Measurements from ENCODE around the gene SPOP.
A peak's percentile ranks its signal among the peaks of the same experiment; 100 is the strongest.

Gene SPOP

DNA sequence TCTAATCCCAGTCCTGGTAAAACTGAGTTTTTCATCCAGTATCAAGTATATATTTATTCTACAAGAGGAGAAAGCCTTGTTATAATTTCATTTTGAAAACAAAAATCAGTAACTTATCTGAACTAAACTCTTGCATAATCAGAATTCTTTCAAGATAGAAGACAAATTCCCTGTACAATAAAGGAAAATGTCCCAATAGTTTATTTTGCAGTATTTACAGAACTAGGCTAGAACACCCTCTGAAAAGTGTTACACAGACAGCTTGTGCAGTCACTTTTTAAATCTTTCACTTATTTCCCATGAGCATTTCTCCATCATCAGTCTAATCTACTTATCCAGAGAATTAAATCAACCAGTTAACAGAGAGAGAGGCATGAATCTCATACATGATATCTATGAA is 48.5 kb downstream of the SPOP start:
- TF ChIP-seq SIN3A (IDR thresholded peaks at IDR 0.05; ENCODE audit: borderline replicate concordance, insufficient read depth, low read length) = no peak
- TF ChIP-seq, protein P1, sequence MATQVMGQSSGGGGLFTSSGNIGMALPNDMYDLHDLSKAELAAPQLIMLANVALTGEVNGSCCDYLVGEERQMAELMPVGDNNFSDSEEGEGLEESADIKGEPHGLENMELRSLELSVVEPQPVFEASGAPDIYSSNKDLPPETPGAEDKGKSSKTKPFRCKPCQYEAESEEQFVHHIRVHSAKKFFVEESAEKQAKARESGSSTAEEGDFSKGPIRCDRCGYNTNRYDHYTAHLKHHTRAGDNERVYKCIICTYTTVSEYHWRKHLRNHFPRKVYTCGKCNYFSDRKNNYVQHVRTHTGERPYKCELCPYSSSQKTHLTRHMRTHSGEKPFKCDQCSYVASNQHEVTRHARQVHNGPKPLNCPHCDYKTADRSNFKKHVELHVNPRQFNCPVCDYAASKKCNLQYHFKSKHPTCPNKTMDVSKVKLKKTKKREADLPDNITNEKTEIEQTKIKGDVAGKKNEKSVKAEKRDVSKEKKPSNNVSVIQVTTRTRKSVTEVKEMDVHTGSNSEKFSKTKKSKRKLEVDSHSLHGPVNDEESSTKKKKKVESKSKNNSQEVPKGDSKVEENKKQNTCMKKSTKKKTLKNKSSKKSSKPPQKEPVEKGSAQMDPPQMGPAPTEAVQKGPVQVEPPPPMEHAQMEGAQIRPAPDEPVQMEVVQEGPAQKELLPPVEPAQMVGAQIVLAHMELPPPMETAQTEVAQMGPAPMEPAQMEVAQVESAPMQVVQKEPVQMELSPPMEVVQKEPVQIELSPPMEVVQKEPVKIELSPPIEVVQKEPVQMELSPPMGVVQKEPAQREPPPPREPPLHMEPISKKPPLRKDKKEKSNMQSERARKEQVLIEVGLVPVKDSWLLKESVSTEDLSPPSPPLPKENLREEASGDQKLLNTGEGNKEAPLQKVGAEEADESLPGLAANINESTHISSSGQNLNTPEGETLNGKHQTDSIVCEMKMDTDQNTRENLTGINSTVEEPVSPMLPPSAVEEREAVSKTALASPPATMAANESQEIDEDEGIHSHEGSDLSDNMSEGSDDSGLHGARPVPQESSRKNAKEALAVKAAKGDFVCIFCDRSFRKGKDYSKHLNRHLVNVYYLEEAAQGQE (IDR thresholded peaks at IDR 0.05; ENCODE audit: insufficient read depth in 1 of 2, low read depth in 2 of 2, low read length in 2 of 2) = no peak
- TF ChIP-seq POLR2AphosphoS5 (IDR thresholded peaks at IDR 0.05; ENCODE audit: low read depth, low read length) = no peak
- TF ChIP-seq FOXP2 (optimal IDR thresholded peaks at IDR 0.05; ENCODE audit: borderline replicate concordance, extremely low read depth, extremely low read length, insufficient read depth) = no peak
- no peak for TF ChIP-seq TAF1 (IDR thresholded peaks at IDR 0.05; ENCODE audit: borderline replicate concordance, insufficient read depth, low read length)

DNA sequence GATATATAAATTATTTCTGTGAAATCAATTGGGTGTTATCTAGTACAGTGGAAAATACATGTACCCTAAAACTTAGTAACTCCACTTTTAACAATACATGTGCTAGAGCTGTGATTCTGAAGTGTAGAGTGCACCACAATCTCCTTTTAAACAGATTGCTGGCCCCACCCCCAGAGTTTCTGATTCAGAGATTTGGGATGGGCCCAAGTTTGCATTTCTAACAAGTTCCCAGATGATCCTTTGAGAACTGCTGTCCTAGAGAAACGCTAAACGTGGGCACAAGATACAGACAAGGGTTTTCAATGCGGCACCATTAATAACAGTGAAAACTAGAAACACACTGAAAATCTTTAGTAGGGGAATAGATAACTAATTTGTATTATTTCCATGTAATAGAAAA is 53.0 kb downstream of the SPOP start:
- no peak for TF ChIP-seq POLR2AphosphoS5 (IDR thresholded peaks at IDR 0.05; ENCODE audit: low read depth, low read length)
- TF ChIP-seq, protein P1 (IDR thresholded peaks at IDR 0.05; ENCODE audit: insufficient read depth in 1 of 2, low read depth in 2 of 2, low read length in 2 of 2) = no peak
- no peak for TF ChIP-seq FOXP2 (optimal IDR thresholded peaks at IDR 0.05; ENCODE audit: borderline replicate concordance, extremely low read depth, extremely low read length, insufficient read depth)

DNA sequence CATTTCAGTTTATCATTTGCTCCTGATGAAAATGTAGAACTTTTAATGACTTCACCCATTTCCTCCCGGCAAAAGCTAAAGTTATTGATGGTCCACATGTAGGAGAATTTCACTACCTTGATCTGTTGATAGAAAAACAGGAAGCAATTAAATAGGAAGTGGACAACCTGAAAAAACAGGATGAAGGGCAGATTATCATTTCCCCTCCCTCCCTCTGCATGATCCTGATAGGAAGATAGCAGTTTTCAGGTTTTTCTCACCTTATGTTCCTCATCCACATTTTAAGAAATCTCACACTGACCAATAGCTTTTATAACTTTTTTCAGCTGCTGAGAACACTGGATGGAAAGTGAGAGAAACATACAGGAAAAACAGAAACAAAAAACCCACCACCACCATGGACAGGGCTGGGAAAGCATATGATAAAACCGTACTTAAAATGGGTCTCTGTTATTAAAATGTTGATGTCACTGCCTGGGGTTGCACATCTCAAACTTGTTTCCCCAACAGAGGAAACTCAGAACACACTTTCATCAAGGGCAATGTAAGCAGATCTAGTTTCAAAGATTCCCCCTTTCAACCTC is 55.9 kb downstream of the SPOP start:
- TF ChIP-seq TAF1 (IDR thresholded peaks at IDR 0.05; ENCODE audit: borderline replicate concordance, insufficient read depth, low read length) (no peak), SIN3A (IDR thresholded peaks at IDR 0.05; ENCODE audit: borderline replicate concordance, insufficient read depth, low read length) (no peak), FOXP2 (optimal IDR thresholded peaks at IDR 0.05; ENCODE audit: borderline replicate concordance, extremely low read depth, extremely low read length, insufficient read depth) (no peak)
- TF ChIP-seq, protein P1 (IDR thresholded peaks at IDR 0.05; ENCODE audit: insufficient read depth in 1 of 2, low read depth in 2 of 2, low read length in 2 of 2) = 0 out of 4 replicates have a peak, but pooled peaks of 1 of the 2 experiments have one; percentile 45

DNA sequence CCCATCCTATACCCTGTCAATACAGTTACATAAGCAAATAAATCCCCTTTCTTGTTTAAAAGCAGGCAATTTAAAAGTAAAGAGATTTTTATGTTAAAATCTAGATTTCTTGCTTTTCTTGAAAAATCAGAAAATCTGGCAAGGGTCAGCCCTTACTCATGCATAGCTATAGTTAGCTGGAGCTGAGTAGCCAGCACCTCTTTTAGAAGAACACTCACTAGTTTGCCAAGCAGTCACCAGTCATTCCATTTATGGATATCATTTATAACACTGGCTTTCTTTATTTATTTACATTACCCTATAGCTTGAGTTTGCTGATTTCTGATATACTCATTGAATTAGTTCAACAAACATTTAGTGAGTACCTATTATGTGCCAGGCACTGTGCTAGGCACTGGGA is 56.5 kb downstream of the SPOP start:
- TF ChIP-seq, protein P1 (IDR thresholded peaks at IDR 0.05; ENCODE audit: insufficient read depth in 1 of 2, low read depth in 2 of 2, low read length in 2 of 2) = no peak
- TF ChIP-seq FOXP2 (optimal IDR thresholded peaks at IDR 0.05; ENCODE audit: borderline replicate concordance, extremely low read depth, extremely low read length, insufficient read depth) (no peak), POLR2AphosphoS5 (IDR thresholded peaks at IDR 0.05; ENCODE audit: low read depth, low read length) (no peak), SIN3A (IDR thresholded peaks at IDR 0.05; ENCODE audit: borderline replicate concordance, insufficient read depth, low read length) (no peak), TAF1 (IDR thresholded peaks at IDR 0.05; ENCODE audit: borderline replicate concordance, insufficient read depth, low read length) (no peak)
